Measurements from ENCODE around the gene XCL1. TPM values are rescaled to one million over a fixed set of nuclear protein-coding genes. Genes with fewer than 3 reads are reported as not detected.

Gene XCL1
- total RNA-seq, 4 donors from 2014 or later = 0.25 TPM; not detected in 3

- H3K4me3 ChIP-seq (ENCODE audit: low read depth, poor library complexity, severe bottlenecking) = no peak overlapping the region
- WGBS, 2 donors = 55 to 58% methylated on average over 8 of the region's 8 CpGs
- intact Hi-C loops (cut with DNase I; ENCODE audit: low total_unique reads) = no loop called here
- DNase-seq (ENCODE audit: low spot score in 2 of 2) = no peak
- TF ChIP-seq CTCF (IDR thresholded peaks at IDR 0.05) (no peak), POLR2A (IDR thresholded peaks at IDR 0.05) (no peak)
These were observed 46.8 kb downstream of the XCL1 start for GRCh38 chr1:168623003-168623828.

DNA sequence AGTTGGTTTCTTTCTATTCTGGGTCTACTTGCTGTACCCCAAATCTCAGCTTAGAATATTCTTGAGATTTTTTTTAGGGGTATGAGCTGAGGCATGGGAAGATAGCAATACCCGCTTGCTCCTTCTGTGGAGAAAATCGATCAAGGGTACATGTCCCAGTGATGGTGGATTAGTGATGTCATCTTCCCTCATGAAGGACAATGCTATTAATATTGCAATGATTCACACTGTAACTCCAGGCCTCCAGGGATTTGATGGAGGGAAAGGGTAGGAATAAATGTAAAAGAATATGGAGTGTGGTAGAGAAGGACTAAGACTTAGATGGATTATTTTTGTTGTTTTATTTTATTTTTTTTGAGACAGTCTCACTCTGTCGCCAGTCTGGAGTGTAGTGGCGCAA, 47.4 kb downstream of the XCL1 start:
- WGBS, 2 donors = 98% methylated on average over 4 of the region's 4 CpGs
- intact Hi-C loops (cut with DNase I; ENCODE audit: low total_unique reads) = no loop called here
- DNase-seq (ENCODE audit: low spot score in 2 of 2) = no peak

GRCh38 chr1:168626326-168626725, 49.9 kb downstream of the XCL1 start:
- TF ChIP-seq CTCF (IDR thresholded peaks at IDR 0.05) (no peak), POLR2A (IDR thresholded peaks at IDR 0.05) (no peak)
- no peak for DNase-seq (ENCODE audit: low spot score in 2 of 2)
- 88 to 90% methylated on average over 4 of the region's 4 CpGs for WGBS, 2 donors
- H3K4me3 ChIP-seq (ENCODE audit: low read depth, poor library complexity, severe bottlenecking) = no peak overlapping the region
- intact Hi-C loops (cut with DNase I; ENCODE audit: low total_unique reads) = no loop called here

More for the DNA sequence above, 47.4 kb downstream of the XCL1 start:
- no peak overlapping the region for H3K4me3 ChIP-seq (ENCODE audit: low read depth, poor library complexity, severe bottlenecking)
- TF ChIP-seq CTCF (IDR thresholded peaks at IDR 0.05) (no peak), POLR2A (IDR thresholded peaks at IDR 0.05) (no peak)

- no peak for DNase-seq (ENCODE audit: low spot score in 2 of 2)
- WGBS, 2 donors = 83% methylated on average over 1 of the region's 1 CpG
- TF ChIP-seq POLR2A (IDR thresholded peaks at IDR 0.05) (no peak), CTCF (IDR thresholded peaks at IDR 0.05) (no peak)
- intact Hi-C loops (cut with DNase I; ENCODE audit: low total_unique reads) = no loop called here
- H3K4me3 ChIP-seq (ENCODE audit: low read depth, poor library complexity, severe bottlenecking) = no peak overlapping the region
These were observed 51.0 kb downstream of the XCL1 start for GRCh38 chr1:168627370-168627769.

GRCh38 chr1:168628807-168629206, 52.4 kb downstream of the XCL1 start:
- no peak for DNase-seq (ENCODE audit: low spot score in 2 of 2)
- TF ChIP-seq CTCF (IDR thresholded peaks at IDR 0.05) (no peak), POLR2A (IDR thresholded peaks at IDR 0.05) (no peak)
- intact Hi-C loops (cut with DNase I; ENCODE audit: low total_unique reads) = no loop called here
- no peak overlapping the region for H3K4me3 ChIP-seq (ENCODE audit: low read depth, poor library complexity, severe bottlenecking)

GRCh38 chr1:168629466-168629865, 53.1 kb downstream of the XCL1 start:
- H3K4me3 ChIP-seq (ENCODE audit: low read depth, poor library complexity, severe bottlenecking) = no peak overlapping the region
- TF ChIP-seq POLR2A (IDR thresholded peaks at IDR 0.05) = no peak
- TF ChIP-seq CTCF (IDR thresholded peaks at IDR 0.05) = no peak
- no peak for DNase-seq (ENCODE audit: low spot score in 2 of 2)
- intact Hi-C loops (cut with DNase I; ENCODE audit: low total_unique reads) = no loop called here
- WGBS, 2 donors = 53 to 76% methylated on average over 1 of the region's 1 CpG

All from lower leg skin (tissue), 4 donors.